ENCODE data around the gene VPS37C. TPM values are rescaled to one million over a fixed set of nuclear protein-coding genes. Genes with fewer than 3 reads are reported as not detected.

The VPS37C gene
- polyA plus RNA-seq, 4 donors = 15.6 to 22.2 (median 20.9) TPM

GRCh38 chr11:61155741-61156140, 5.5 kb downstream of the VPS37C start:
- DNase-seq (ENCODE audit: low read depth in 4 of 4, low spot score in 2 of 4) = no peak

GRCh38 chr11:61155312-61155711, 5.9 kb downstream of the VPS37C start:
- DNase-seq (ENCODE audit: low read depth in 4 of 4, low spot score in 2 of 4) = no peak

GRCh38 chr11:61154528-61154927, 6.7 kb downstream of the VPS37C start:
- no peak for DNase-seq (ENCODE audit: low read depth in 4 of 4, low spot score in 2 of 4)

GRCh38 chr11:61153593-61154095, 7.6 kb downstream of the VPS37C start:
- no peak for DNase-seq (ENCODE audit: low read depth in 4 of 4, low spot score in 2 of 4)

GRCh38 chr11:61152816-61153592, 8.2 kb downstream of the VPS37C start:
- no peak for DNase-seq (ENCODE audit: low read depth in 4 of 4, low spot score in 2 of 4)

GRCh38 chr11:61151545-61152252, 9.5 kb downstream of the VPS37C start:
- DNase-seq (ENCODE audit: low read depth in 4 of 4, low spot score in 2 of 4) = no peak

- no peak for DNase-seq (ENCODE audit: low read depth in 4 of 4, low spot score in 2 of 4)
These were observed 10.3 kb downstream of the VPS37C start for GRCh38 chr11:61150706-61151544.

GRCh38 chr11:61149624-61150615, 11.3 kb downstream of the VPS37C start:
- DNase-seq (ENCODE audit: low read depth in 4 of 4, low spot score in 2 of 4) = no peak

GRCh38 chr11:61147791-61148620, 13.2 kb downstream of the VPS37C start:
- DNase-seq (ENCODE audit: low read depth in 4 of 4, low spot score in 2 of 4) = no peak

- DNase-seq (ENCODE audit: low read depth in 4 of 4, low spot score in 2 of 4) = no peak
These were observed 14.0 kb downstream of the VPS37C start for GRCh38 chr11:61147271-61147670.

- no peak for DNase-seq (ENCODE audit: low read depth in 4 of 4, low spot score in 2 of 4)
These were observed 14.8 kb downstream of the VPS37C start for GRCh38 chr11:61146416-61146815.

GRCh38 chr11:61145228-61146005, 15.8 kb downstream of the VPS37C start:
- DNase-seq (ENCODE audit: low read depth in 4 of 4, low spot score in 2 of 4) = no peak

- DNase-seq (ENCODE audit: low read depth in 4 of 4, low spot score in 2 of 4) = no peak
These were observed 16.6 kb downstream of the VPS37C start for GRCh38 chr11:61144511-61145179.

GRCh38 chr11:61142424-61142823, 18.8 kb downstream of the VPS37C start:
- DNase-seq (ENCODE audit: low read depth in 4 of 4, low spot score in 2 of 4) = no peak

GRCh38 chr11:61141601-61142028, 19.6 kb downstream of the VPS37C start:
- no peak for DNase-seq (ENCODE audit: low read depth in 4 of 4, low spot score in 2 of 4)

- no peak for DNase-seq (ENCODE audit: low read depth in 4 of 4, low spot score in 2 of 4)
These were observed 20.8 kb downstream of the VPS37C start for GRCh38 chr11:61140416-61140815.

GRCh38 chr11:61139387-61139786, 21.8 kb downstream of the VPS37C start:
- DNase-seq (ENCODE audit: low read depth in 4 of 4, low spot score in 2 of 4) = no peak

- no peak for DNase-seq (ENCODE audit: low read depth in 4 of 4, low spot score in 2 of 4)
These were observed 22.3 kb downstream of the VPS37C start for GRCh38 chr11:61138935-61139334.

All from left renal cortex interstitium (tissue), 4 donors.